PC-9 (cell line): ENCODE results near the gene FSTL1.

Experiments
- CTCF ChIP-seq: fragments of 200-600 bp; sonication (generic); conservative IDR thresholded peaks from 2 replicates; pipeline ENCODE4 v1.6.1; 2017; ENCODE audit warnings: mixed run types, antibody characterized with exemption, mild to moderate bottlenecking, moderate library complexity
- EZH2 ChIP-seq: fragments of 200-600 bp; sonication (generic); IDR thresholded peaks from 2 replicates; pipeline ENCODE4 v1.8.0; 2017; ENCODE audit warnings: antibody characterized with exemption, low read depth

GRCh38 chr3:120440762-120441161, 10.0 kb downstream of the FSTL1 start:
- no peak for TF ChIP-seq CTCF
- no peak for TF ChIP-seq EZH2
